ENCODE measurements around the gene BET1.

The BET1 gene

DNA sequence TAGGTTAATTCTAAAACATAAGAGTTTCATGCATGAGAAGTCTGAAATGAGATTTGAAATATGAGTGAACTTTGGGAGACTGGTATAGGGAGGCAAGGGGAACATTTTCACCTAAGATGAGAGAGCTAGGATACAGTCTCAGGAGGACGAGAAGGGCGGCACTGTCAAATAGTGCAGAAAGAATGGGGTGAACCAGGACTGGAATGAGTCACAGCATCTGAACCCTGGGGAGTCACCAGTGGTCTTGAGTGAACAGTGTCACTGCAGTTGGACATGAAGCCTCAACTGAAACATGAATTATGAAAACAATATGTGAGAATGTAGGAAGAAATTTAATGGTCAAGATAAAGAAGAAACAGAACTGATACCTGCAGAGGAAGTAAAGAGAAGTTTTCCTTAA is 48.9 kb downstream of the BET1 start:
- Histone ChIP-seq H3K4me1 (ENCODE audit: low read length) (peaks cover 19% of the 10 kb centered on the region), H4K20me1 (ENCODE audit: insufficient read depth, low read length) (no peaks in the 10 kb centered on the region), H3K9me3 (ENCODE audit: insufficient read depth, low read length) (no peaks in the 10 kb centered on the region), H3K9ac (ENCODE audit: low read length) (no peak overlapping the region), H3K79me2 (ENCODE audit: low read length) (no peaks in the 10 kb centered on the region), H3K4me3 (ENCODE audit: low read length) (no peak overlapping the region), H3K27ac (ENCODE audit: low read length) (no peak overlapping the region), H3K36me3 (replicated peaks; ENCODE audit: low read depth, low read length) (no peaks in the 10 kb centered on the region), H2AFZ (ENCODE audit: low read depth, low read length) (no peak overlapping the region), H3K27me3 (ENCODE audit: low read depth, low read length) (no peaks in the 10 kb centered on the region), H3K4me2 (ENCODE audit: low read length) (no peak overlapping the region)
- no peak for TF ChIP-seq EZH2phosphoT487 (IDR thresholded peaks at IDR 0.05; ENCODE audit: low read depth)

DNA sequence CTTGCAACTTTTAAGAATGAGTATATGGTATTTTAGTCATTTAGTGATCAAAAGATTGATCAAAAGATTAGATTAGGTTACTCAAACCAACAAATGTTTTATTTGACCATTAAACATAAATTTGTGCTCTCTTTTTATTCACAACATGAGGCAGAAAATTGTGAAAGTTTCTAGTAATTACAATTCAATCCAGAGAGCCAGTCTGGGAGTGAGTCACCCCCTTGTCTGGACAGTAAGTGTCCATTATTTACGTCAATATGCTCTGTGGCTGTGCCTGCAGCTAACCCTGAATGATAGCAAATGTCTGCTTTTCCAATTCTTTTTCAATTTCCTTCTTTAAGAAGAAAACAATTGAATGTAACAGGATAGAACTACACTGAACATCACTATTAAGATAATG is 54.7 kb downstream of the BET1 start:
- Histone ChIP-seq H4K20me1 (ENCODE audit: insufficient read depth, low read length) (no peaks in the 10 kb centered on the region), H3K9ac (ENCODE audit: low read length) (no peak overlapping the region), H3K36me3 (replicated peaks; ENCODE audit: low read depth, low read length) (no peaks in the 10 kb centered on the region), H3K27ac (ENCODE audit: low read length) (no peak overlapping the region), H3K27me3 (ENCODE audit: low read depth, low read length) (no peaks in the 10 kb centered on the region), H3K4me1 (ENCODE audit: low read length) (no peaks in the 10 kb centered on the region), H3K4me2 (ENCODE audit: low read length) (no peak overlapping the region), H3K9me3 (ENCODE audit: insufficient read depth, low read length) (no peaks in the 10 kb centered on the region), H3K4me3 (ENCODE audit: low read length) (no peak overlapping the region), H2AFZ (ENCODE audit: low read depth, low read length) (no peak overlapping the region), H3K79me2 (ENCODE audit: low read length) (no peaks in the 10 kb centered on the region)
- TF ChIP-seq CTCF (IDR thresholded peaks at IDR 0.05; ENCODE audit: low read depth, low read length) (no peak), EZH2phosphoT487 (IDR thresholded peaks at IDR 0.05; ENCODE audit: low read depth) (no peak)

- no peak overlapping the region for H2AFZ ChIP-seq (ENCODE audit: low read depth, low read length)
- no peak overlapping the region for H3K4me2 ChIP-seq (ENCODE audit: low read length)
- H3K36me3 ChIP-seq (replicated peaks; ENCODE audit: low read depth, low read length) = no peaks in the 10 kb centered on the region
- H3K9me3 ChIP-seq (ENCODE audit: insufficient read depth, low read length) = no peaks in the 10 kb centered on the region
- H3K27ac ChIP-seq (ENCODE audit: low read length) = no peak overlapping the region
- TF ChIP-seq CTCF (IDR thresholded peaks at IDR 0.05; ENCODE audit: low read depth, low read length) (no peak), EZH2phosphoT487 (IDR thresholded peaks at IDR 0.05; ENCODE audit: low read depth) (no peak)
- no peaks in the 10 kb centered on the region for H4K20me1 ChIP-seq (ENCODE audit: insufficient read depth, low read length)
- H3K27me3 ChIP-seq (ENCODE audit: low read depth, low read length) = no peaks in the 10 kb centered on the region
- no peaks in the 10 kb centered on the region for H3K79me2 ChIP-seq (ENCODE audit: low read length)
- H3K9ac ChIP-seq (ENCODE audit: low read length) = no peak overlapping the region
- no peak overlapping the region for H3K4me3 ChIP-seq (ENCODE audit: low read length)
- H3K4me1 ChIP-seq (ENCODE audit: low read length) = no peaks in the 10 kb centered on the region
Measured at GRCh38 chr7:93948873-93949272, 55.3 kb downstream of the BET1 start.

GRCh38 chr7:93948106-93948505 is 56.0 kb downstream of the BET1 start:
- TF ChIP-seq EZH2phosphoT487 (IDR thresholded peaks at IDR 0.05; ENCODE audit: low read depth) (no peak), CTCF (IDR thresholded peaks at IDR 0.05; ENCODE audit: low read depth, low read length) (no peak)
- Histone ChIP-seq H3K27me3 (ENCODE audit: low read depth, low read length) (no peaks in the 10 kb centered on the region), H3K4me3 (ENCODE audit: low read length) (no peak overlapping the region), H3K4me2 (ENCODE audit: low read length) (no peak overlapping the region), H3K36me3 (replicated peaks; ENCODE audit: low read depth, low read length) (no peaks in the 10 kb centered on the region), H2AFZ (ENCODE audit: low read depth, low read length) (no peak overlapping the region), H3K27ac (ENCODE audit: low read length) (no peak overlapping the region), H3K4me1 (ENCODE audit: low read length) (peaks cover 2% of the 10 kb centered on the region; the same call in 1 of the 2 replicates), H3K79me2 (ENCODE audit: low read length) (no peaks in the 10 kb centered on the region), H3K9me3 (ENCODE audit: insufficient read depth, low read length) (no peaks in the 10 kb centered on the region), H3K9ac (ENCODE audit: low read length) (no peak overlapping the region), H4K20me1 (ENCODE audit: insufficient read depth, low read length) (no peaks in the 10 kb centered on the region)
